IMR-90 (cell line): ENCODE measurements around the gene TFAM. TPM values are rescaled to one million over a fixed set of nuclear protein-coding genes. Genes with fewer than 3 reads are reported as not detected.

Experiments used
- ATAC-seq: fragments of 200-7000 bp; cut with Tn5 transposase; 2 replicates; pipeline ENCODE4 v1.9.1; 2020; ENCODE audit warnings: low read depth, mild to moderate bottlenecking, moderate library complexity
- BruUV-seq: library from RNA; stranded (reverse); fragments of 400-500 nt; replicated peaks from 2 replicates; lab custom pipeline; 2021; lab: Mats Ljungman, UMichigan
- CTCF ChIA-PET: fragments of 300-600 bp; formaldehyde crosslinking; extraction: SDS; loops from one replicate; lab custom pipeline; 2021; ENCODE audit warnings: antibody characterized with exemption; lab: Yijun Ruan, JAX
- POLR2A ChIA-PET: fragments of 300-600 bp; sonication (Branson Sonifier 250); formaldehyde crosslinking; loops from one replicate; lab custom pipeline; 2022; ENCODE audit warnings: antibody characterized with exemption; ENCODE audit not compliant: unreplicated experiment; lab: Charles Lee
- DNase-seq: peaks from one replicate; pipeline ENCODE4 v3.0.0; 2013
- H2AFZ ChIP-seq: replicated peaks from 2 replicates; pipeline ENCODE3; 2013; ENCODE audit warnings: low read length, mild to moderate bottlenecking; ENCODE audit not compliant: poor library complexity
- H2AK5ac ChIP-seq: 2 replicates; pipeline ENCODE4 v1.6.1; 2013; ENCODE audit warnings: low read depth, low read length, inconsistent platforms
- H2AK9ac ChIP-seq: replicated peaks from 2 replicates; pipeline ENCODE3; 2013; ENCODE audit warnings: mild to moderate bottlenecking, low read depth, low read length, moderate library complexity; ENCODE audit not compliant: poor library complexity
- H2BK120ac ChIP-seq: 2 replicates; pipeline ENCODE4 v1.6.1; 2013; ENCODE audit warnings: low read depth, low read length, inconsistent platforms
- H2BK15ac ChIP-seq: 3 replicates; pipeline ENCODE4 v1.6.1; 2013; ENCODE audit warnings: low read depth, low read length, inconsistent platforms
- H2BK20ac ChIP-seq: 2 replicates; pipeline ENCODE4 v1.6.1; 2013; ENCODE audit warnings: low read depth, mild to moderate bottlenecking, inconsistent platforms, low read length, moderate library complexity
- H2BK5ac ChIP-seq: 2 replicates; pipeline ENCODE4 v1.6.1; 2013; ENCODE audit warnings: mild to moderate bottlenecking, low read depth, low read length, inconsistent platforms; ENCODE audit not compliant: poor library complexity, severe bottlenecking
- H3K14ac ChIP-seq: replicated peaks from 2 replicates; pipeline ENCODE4 v1.6.1; 2013; ENCODE audit warnings: low read depth, low read length, inconsistent platforms
- H3K18ac ChIP-seq: 2 replicates; pipeline ENCODE4 v1.6.1; 2013; ENCODE audit warnings: low read depth, low read length, control low read depth
- H3K23ac ChIP-seq: 2 replicates; pipeline ENCODE4 v1.6.1; 2013; ENCODE audit warnings: low read depth, low read length, inconsistent platforms
- H3K27ac ChIP-seq: 2 replicates; pipeline ENCODE4 v1.5.1; 2013; ENCODE audit warnings: mild to moderate bottlenecking, control low read depth, low read length; ENCODE audit not compliant: insufficient read depth
- H3K27me3 ChIP-seq: 2 replicates; pipeline ENCODE4 v1.6.1; 2013; ENCODE audit warnings: low read length; ENCODE audit not compliant: control insufficient read depth, insufficient read depth
- H3K36me3 ChIP-seq: 2 replicates; pipeline ENCODE4 v1.6.1; 2013; ENCODE audit warnings: low read length, mixed read lengths; ENCODE audit not compliant: control insufficient read depth, insufficient read depth
- H3K4ac ChIP-seq: 2 replicates; pipeline ENCODE4 v1.6.1; 2013; ENCODE audit warnings: low read depth, low read length, inconsistent platforms
- H3K4me1 ChIP-seq: 2 replicates; pipeline ENCODE4 v1.6.1; 2013; ENCODE audit warnings: low read length, mixed read lengths; ENCODE audit not compliant: control insufficient read depth, insufficient read depth
- H3K4me2 ChIP-seq: 2 replicates; pipeline ENCODE4 v1.6.1; 2013; ENCODE audit warnings: low read depth, mild to moderate bottlenecking, control low read depth, low read length, moderate library complexity
- H3K4me3 ChIP-seq: 2 replicates; pipeline ENCODE4 v1.5.1; 2013; ENCODE audit warnings: low read depth, mild to moderate bottlenecking, control low read depth, low read length, moderate library complexity; ENCODE audit not compliant: insufficient read depth
- H3K56ac ChIP-seq: 2 replicates; pipeline ENCODE4 v1.6.1; 2013; ENCODE audit warnings: low read length, inconsistent platforms; ENCODE audit not compliant: insufficient read depth; ENCODE audit errors: extremely low read depth
- H3K79me1 ChIP-seq, 2 experiments: 2 replicates each; pipeline ENCODE4 v1.6.1; 2013; ENCODE audit warnings: low read length in 2 of 2, inconsistent platforms in 1 of 2, low read depth in 1 of 2
- H3K9ac ChIP-seq: 2 replicates; pipeline ENCODE4 v1.6.1; 2013; ENCODE audit warnings: low read depth, low read length, control low read depth
- H3K9me1 ChIP-seq: 2 replicates; pipeline ENCODE4 v1.6.1; 2013; ENCODE audit warnings: low read length, inconsistent platforms; ENCODE audit not compliant: insufficient read depth
- H3K9me3 ChIP-seq: 2 replicates; pipeline ENCODE4 v1.6.1; 2013; ENCODE audit warnings: low read length; ENCODE audit not compliant: control insufficient read depth, insufficient read depth
- H4K20me1 ChIP-seq: 2 replicates; pipeline ENCODE4 v1.6.1; 2013; ENCODE audit warnings: low read length, inconsistent platforms; ENCODE audit not compliant: insufficient read depth
- H4K5ac ChIP-seq: 2 replicates; pipeline ENCODE4 v1.6.1; 2013; ENCODE audit warnings: mild to moderate bottlenecking, low read depth, low read length, control low read depth
- H4K8ac ChIP-seq, 2 experiments: 2 replicates each; pipeline ENCODE4 v1.6.1; 2013; ENCODE audit warnings: low read depth in 2 of 2, low read length in 2 of 2, control low read depth in 1 of 2, inconsistent platforms in 1 of 2
- H4K91ac ChIP-seq: 2 replicates; pipeline ENCODE4 v1.6.1; 2013; ENCODE audit warnings: low read depth, low read length, inconsistent platforms; ENCODE audit not compliant: insufficient read depth
- MAFK ChIP-seq: IDR thresholded peaks from 2 replicates; pipeline ENCODE4 v1.6.1; 2012; ENCODE audit warnings: low read depth, low read length, improper control_type of control experiment
- RFX5 ChIP-seq: IDR thresholded peaks from 2 replicates; pipeline ENCODE4 v1.8.0; 2012; ENCODE audit warnings: low read depth, mild to moderate bottlenecking, low read length, moderate library complexity
- WGBS, 2 experiments: methylation state at CpG; one replicate each; pipeline versions ENCODE4 v1.1.5 to v1.1.7; 2013; ENCODE audit warnings: missing lambda C conversion rate in 2 of 2; ENCODE audit not compliant: insufficient read length in 1 of 2; ENCODE audit errors: extremely low coverage in 2 of 2; 5-methylcytosine and 5-hydroxymethylcytosine counted together
- dilution Hi-C: fragments of 300-500 bp; cut with HindIII; formaldehyde crosslinking; loops from one replicate; pipeline ENCODE4 v1.14.3; 2018; ENCODE audit warnings: low sequenced_read_pairs; ENCODE audit not compliant: unreplicated experiment
- in situ Hi-C: fragments of 300-500 bp; cut with MboI; formaldehyde crosslinking; loops from 3 replicates; pipeline ENCODE4 v1.14.3; 2019; ENCODE audit warnings: low sequenced_read_pairs, inconsistent platforms, mixed read lengths
- intact Hi-C: fragments of 100-400 bp; cut with micrococcal nuclease; formaldehyde crosslinking; loops from 2 replicates; pipeline ENCODE4 v1.10.0; 2022
- polyA plus RNA-seq, 3 experiments: library from polyadenylated mRNA; depleted of rRNA; stranded (reverse); fragments of >200 nt; gene quantifications; 2 replicates each; pipeline ENCODE4 v1.2.3, GENCODE V29; 2012; ENCODE audit warnings: low replicate concordance in 1 of 3
- total RNA-seq: library from RNA; depleted of rRNA; stranded (reverse); fragments of >200 nt; gene quantifications from 2 replicates; pipeline ENCODE4 v1.2.3, GENCODE V29; 2012

Gene TFAM
- total and polyA plus RNA-seq, 2 of the 4 experiments (the other 2 are of a cell fraction), result 7.6 to 16.7 TPM

DNA sequence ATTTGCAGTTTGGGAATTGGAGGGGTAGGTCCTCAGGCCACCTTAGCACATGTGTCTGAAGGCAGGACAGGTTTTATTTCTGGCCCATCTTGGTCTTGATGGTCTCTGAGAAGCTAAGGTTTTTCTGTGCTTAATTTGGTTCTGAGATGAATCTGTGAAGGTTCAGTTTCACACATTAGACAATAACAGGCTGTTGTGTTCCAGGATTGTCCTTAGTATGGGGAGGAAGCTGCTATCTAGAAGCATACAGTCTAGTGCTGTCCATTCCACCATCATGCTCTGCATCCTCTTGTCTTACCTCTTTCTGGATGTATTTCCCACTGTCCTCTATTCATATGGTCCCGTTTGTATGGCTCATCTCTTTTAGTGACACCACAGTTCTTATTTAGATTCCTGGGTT is 43.3 kb upstream of the TFAM start:
- Histone ChIP-seq H3K4me3 (no peak overlapping the region), H3K27me3 (no peaks in the 10 kb centered on the region), H4K91ac (no peak overlapping the region), H3K9ac (no peak overlapping the region), H4K20me1 (no peaks in the 10 kb centered on the region), H3K36me3 (no peaks in the 10 kb centered on the region; the same call in 1 of the 2 replicates), H3K23ac (no peak overlapping the region), H3K9me1 (no peaks in the 10 kb centered on the region; the same call in 1 of the 2 replicates), H3K9me3 (no peaks in the 10 kb centered on the region), H3K14ac (no peak overlapping the region), H3K56ac (no peak overlapping the region), H2AK5ac (no peak overlapping the region), H2BK5ac (no peak overlapping the region), H3K4me1 (no peaks in the 10 kb centered on the region), H4K5ac (no peak overlapping the region), H2AFZ (no peak overlapping the region), H3K79me1 (peaks cover 27 to 28% of the 10 kb centered on the region in 2 experiments), H2BK20ac (no peak overlapping the region), H2BK120ac (no peak overlapping the region), H3K4me2 (no peak overlapping the region), H4K8ac (no peak overlapping the region), H3K4ac (no peak overlapping the region), H3K27ac (no peak overlapping the region), H3K18ac (no peak overlapping the region), H2AK9ac (no peak overlapping the region), H2BK15ac (no peak overlapping the region)
- BruUV-seq, result no TSS peak
- dilution Hi-C loops (no loop called here), in situ Hi-C loops (no loop called here), intact Hi-C loops (no loop called here)
- DNase-seq, result no peak
- no peak for ATAC-seq
- ChIA-PET POLR2A (interaction anchor here (0.6 to 0.7 kb wide), 2 partner anchors 216 to 257 kb away, joined by 5 to 6 read pairs; no protein-coding TSS in a partner anchor), CTCF (no interaction called here)
- no CpG with 5 or more reads among the region's 1 CpG for WGBS, 2 experiments
- TF ChIP-seq MAFK, result no peak
- TF ChIP-seq RFX5, result no peak
